ENCODE data around the gene DDIT4. TPM values are rescaled to one million over a fixed set of nuclear protein-coding genes. Genes with fewer than 3 reads are reported as not detected.

Gene DDIT4
- total RNA-seq, result 152 and 176 TPM in 2 replicates

DNA sequence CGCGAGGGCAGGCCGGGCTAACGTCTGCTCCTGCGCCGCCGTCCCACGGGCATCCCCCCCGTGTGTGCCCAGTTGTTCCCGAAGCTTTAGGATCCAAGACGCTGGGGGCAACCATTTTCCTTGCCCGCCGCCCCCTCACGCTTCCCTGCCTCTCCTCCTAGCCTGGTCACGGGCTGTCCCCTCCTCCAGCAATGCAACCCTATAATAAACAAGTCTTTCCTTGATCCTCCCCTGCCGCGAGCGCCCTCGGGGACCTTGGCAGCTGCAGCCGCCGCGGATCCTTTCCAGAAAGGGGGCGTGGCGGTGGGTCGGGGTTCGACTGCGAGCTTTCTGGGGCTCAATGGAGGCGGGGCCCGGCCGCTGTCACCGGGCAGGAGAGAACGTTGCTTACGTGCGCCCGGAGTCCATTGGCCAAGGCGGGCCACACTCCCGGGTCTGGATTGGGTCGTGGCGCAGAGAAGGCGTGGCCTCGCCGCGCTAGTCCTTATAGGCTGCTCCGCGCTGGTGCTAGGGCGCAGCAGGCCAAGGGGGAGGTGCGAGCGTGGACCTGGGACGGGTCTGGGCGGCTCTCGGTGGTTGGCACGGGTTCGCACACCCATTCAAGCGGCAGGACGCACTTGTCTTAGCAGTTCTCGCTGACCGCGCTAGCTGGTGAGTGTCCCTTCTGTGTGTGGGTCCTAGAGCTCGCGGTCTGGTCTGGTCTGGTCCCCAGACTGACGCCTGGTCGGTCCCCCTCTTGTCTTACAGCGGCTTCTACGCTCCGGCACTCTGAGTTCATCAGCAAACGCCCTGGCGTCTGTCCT lies at the start of gene DDIT4:
DDIT4 (plus strand) TSS at position 515 of the 803 bp plus-strand sequence. CDS start 293 bp downstream, outside the sequence.

Other genes starting within 250 kb of the DDIT4 start
- gene SPOCK2, start 185.4 kb upstream of the DDIT4 start, total RNA-seq, result 0.15 and 1.3 TPM in 2 replicates
- 40.9 and 54.7 TPM in 2 replicates for gene ANAPC16, start 57.9 kb upstream of the DDIT4 start, total RNA-seq
- gene ASCC1, start 57.6 kb upstream of the DDIT4 start, total RNA-seq, result 29.6 and 30.4 TPM in 2 replicates
- 17.9 and 18.2 TPM in 2 replicates for gene DNAJB12, start 81.0 kb downstream of the DDIT4 start, total RNA-seq